ENCODE measurements around the gene KCNG2. TPM values are rescaled to one million over a fixed set of nuclear protein-coding genes. Genes with fewer than 3 reads are reported as not detected.

KCNG2 gene
- total RNA-seq, 3 donors from 2014 or later (not counting 1 experiment from before 2014, with no cell fraction given), result not detected

DNA sequence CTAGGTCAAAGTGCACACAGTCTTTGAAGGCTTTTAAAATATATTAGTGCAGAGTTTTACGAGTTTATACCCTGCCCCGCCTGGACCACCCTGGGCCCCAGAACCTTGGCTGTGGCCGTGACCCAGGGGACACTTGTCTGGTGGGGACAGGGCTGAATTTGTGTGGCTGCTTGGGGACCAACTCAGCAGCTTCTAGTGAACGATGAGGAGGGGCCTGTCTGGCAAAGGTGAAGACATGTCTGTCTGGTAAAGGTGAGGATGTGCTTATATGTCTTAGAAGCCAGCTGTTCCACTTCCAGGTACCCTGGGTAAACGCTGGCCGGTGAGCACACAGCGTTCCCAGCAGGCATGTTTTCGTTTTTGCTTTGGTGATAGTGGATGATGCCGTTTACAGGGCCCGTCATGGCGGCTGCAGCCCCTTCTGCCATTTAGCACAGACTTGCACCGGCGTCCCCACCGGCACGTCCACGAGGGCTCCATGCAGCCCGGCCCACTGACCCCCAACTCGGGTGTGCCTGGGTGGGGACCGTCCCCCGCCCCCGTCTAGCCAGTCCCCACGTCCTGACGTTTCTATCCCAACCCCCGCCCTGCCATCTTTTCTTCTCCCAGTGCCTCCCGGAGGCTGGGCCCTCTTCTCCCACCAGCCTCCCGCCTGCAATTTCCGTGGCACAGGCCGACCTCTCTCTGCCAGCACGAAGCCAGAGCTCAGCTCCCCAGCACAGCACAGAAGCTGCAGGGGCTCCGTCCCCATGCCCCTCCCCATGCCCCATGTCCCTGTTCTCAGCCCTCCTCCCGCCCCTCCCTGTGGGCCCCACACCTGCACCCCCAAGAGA, 85.9 kb downstream of the KCNG2 start:
- no peak for DNase-seq
- Mint-ChIP-seq H3K4me3 (no peak overlapping the region), H3K36me3 (peaks cover 2% of the 10 kb centered on the region), H3K4me1 (no peaks in the 10 kb centered on the region), H3K27me3 (ENCODE audit: low read depth in 2 of 2) (no peaks in the 10 kb centered on the region), H3K9me3 (no peaks in the 10 kb centered on the region), H3K27ac (no peak overlapping the region)
- intact Hi-C loops (cut with micrococcal nuclease), result no loop called here
- 93% methylated on average over 31 of the region's 31 CpGs for WGBS (ENCODE audit: insufficient coverage)
- ATAC-seq, result no peak
- no peaks in the 10 kb centered on the region for H3K4me1 ChIP-seq (ENCODE audit: control insufficient read depth, insufficient read depth, low read length)
- H3K27ac ChIP-seq (ENCODE audit: low read length), result no peak overlapping the region
- TF ChIP-seq, protein P1, sequence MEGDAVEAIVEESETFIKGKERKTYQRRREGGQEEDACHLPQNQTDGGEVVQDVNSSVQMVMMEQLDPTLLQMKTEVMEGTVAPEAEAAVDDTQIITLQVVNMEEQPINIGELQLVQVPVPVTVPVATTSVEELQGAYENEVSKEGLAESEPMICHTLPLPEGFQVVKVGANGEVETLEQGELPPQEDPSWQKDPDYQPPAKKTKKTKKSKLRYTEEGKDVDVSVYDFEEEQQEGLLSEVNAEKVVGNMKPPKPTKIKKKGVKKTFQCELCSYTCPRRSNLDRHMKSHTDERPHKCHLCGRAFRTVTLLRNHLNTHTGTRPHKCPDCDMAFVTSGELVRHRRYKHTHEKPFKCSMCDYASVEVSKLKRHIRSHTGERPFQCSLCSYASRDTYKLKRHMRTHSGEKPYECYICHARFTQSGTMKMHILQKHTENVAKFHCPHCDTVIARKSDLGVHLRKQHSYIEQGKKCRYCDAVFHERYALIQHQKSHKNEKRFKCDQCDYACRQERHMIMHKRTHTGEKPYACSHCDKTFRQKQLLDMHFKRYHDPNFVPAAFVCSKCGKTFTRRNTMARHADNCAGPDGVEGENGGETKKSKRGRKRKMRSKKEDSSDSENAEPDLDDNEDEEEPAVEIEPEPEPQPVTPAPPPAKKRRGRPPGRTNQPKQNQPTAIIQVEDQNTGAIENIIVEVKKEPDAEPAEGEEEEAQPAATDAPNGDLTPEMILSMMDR (IDR thresholded peaks at IDR 0.05), result no peak
- H3K9me3 ChIP-seq (ENCODE audit: control insufficient read depth, insufficient read depth, low read length), result peaks cover 14% of the 10 kb centered on the region
- H3K27me3 ChIP-seq (ENCODE audit: control insufficient read depth, insufficient read depth, low read length), result no peaks in the 10 kb centered on the region
- H3K36me3 ChIP-seq (ENCODE audit: control insufficient read depth, insufficient read depth, low read length), result no peaks in the 10 kb centered on the region
- H3K4me3 ChIP-seq (ENCODE audit: low read length), result no peak overlapping the region

DNA sequence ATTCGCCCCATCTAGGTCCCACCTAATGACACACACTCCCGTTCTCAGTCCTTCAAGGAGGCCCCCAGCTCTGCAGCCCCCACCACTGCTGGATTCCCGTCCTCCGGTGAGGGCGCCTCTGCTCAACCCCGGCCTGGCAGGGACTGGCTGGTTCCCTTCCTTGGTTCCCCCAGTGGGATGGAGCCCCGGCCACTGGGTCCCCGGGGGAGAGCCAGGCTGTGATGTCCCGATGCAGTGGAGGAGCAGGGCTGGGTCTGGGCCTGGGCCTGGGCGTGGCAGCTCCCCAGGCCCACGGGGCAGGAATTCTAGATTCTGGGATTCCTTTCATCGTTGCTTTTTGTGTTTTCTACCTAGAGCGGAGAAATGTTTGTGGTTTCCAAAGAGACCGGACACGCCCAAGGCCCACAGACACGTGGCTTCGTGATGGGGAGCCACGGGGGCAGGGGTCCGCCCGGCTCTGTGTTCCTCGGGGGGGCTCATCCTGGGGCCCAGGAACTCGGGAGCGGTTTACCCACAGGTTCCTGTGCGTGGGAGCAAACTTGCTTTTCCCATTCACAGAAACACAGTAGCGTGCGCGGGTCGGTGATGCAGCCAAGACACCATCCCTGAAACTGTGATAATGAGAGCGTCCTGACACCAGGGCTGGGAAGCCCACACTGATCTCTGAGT, 86.7 kb downstream of the KCNG2 start:
- Histone ChIP-seq H3K4me3 (ENCODE audit: low read length) (no peak overlapping the region), H3K4me1 (ENCODE audit: control insufficient read depth, insufficient read depth, low read length) (no peaks in the 10 kb centered on the region), H3K36me3 (ENCODE audit: control insufficient read depth, insufficient read depth, low read length) (no peaks in the 10 kb centered on the region), H3K27ac (ENCODE audit: low read length) (no peak overlapping the region), H3K9me3 (ENCODE audit: control insufficient read depth, insufficient read depth, low read length) (peaks cover 16% of the 10 kb centered on the region), H3K27me3 (ENCODE audit: control insufficient read depth, insufficient read depth, low read length) (no peaks in the 10 kb centered on the region)
- TF ChIP-seq, protein P1 (IDR thresholded peaks at IDR 0.05), result no peak
- DNase-seq, result no peak
- H3K4me3 Mint-ChIP-seq, result no peak overlapping the region
- H3K36me3 Mint-ChIP-seq, result peaks cover 9% of the 10 kb centered on the region
- H3K27me3 Mint-ChIP-seq (ENCODE audit: low read depth in 2 of 2), result no peaks in the 10 kb centered on the region
- 88% methylated on average over 29 of the region's 29 CpGs for WGBS (ENCODE audit: insufficient coverage)
- H3K27ac Mint-ChIP-seq, result no peak overlapping the region
- H3K4me1 Mint-ChIP-seq, result no peaks in the 10 kb centered on the region
- intact Hi-C loops (cut with micrococcal nuclease), result no loop called here
- no peak for ATAC-seq
- peaks cover 4 to 6% of the 10 kb centered on the region in 2 donors for H3K9me3 Mint-ChIP-seq

DNA sequence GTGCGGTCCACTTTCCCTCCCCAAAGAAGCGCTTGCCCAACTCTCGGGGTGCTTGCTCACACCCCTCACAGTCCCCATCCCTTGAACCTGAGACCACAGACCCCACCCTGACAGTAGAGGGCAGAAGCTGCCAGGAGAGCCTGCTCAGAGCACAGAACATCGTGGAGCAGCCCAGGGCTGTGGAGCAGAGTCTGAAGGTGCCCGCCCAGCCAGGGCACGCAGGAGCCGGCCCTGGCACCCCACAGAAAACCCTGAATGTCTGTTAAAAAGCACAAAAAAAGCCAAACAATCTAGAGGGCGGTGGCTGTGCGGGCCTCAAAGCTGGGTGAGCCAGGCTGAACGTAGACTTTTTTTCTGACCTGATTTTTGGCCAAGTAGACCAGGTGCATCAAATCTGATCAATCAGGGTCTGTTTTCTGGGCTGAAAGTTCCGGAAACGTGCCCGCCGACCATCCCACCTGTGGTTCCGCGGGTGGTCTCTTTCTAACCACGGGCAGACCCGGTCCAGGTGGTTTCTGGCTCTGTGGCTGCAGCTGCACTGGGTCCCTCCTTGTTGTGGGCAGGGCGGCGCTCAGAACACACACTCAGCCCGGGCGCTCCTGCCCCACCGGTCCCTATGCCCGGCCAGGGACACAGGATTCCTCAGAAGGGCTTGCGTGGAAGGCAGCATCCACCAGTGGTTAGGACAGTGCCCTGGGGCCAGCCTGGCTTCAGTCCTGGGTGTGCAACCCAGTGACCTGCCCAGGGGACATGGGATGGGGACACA, 87.4 kb downstream of the KCNG2 start:
- Histone ChIP-seq H3K4me1 (ENCODE audit: control insufficient read depth, insufficient read depth, low read length) (no peaks in the 10 kb centered on the region), H3K9me3 (ENCODE audit: control insufficient read depth, insufficient read depth, low read length) (peaks cover 20% of the 10 kb centered on the region), H3K27me3 (ENCODE audit: control insufficient read depth, insufficient read depth, low read length) (no peaks in the 10 kb centered on the region), H3K36me3 (ENCODE audit: control insufficient read depth, insufficient read depth, low read length) (no peaks in the 10 kb centered on the region), H3K4me3 (ENCODE audit: low read length) (no peak overlapping the region), H3K27ac (ENCODE audit: low read length) (no peak overlapping the region)
- DNase-seq (no peak), ATAC-seq (no peak)
- Mint-ChIP-seq H3K27ac (no peak overlapping the region), H3K4me3 (no peak overlapping the region), H3K4me1 (no peaks in the 10 kb centered on the region), H3K9me3 (peaks cover 4 to 7% of the 10 kb centered on the region in 2 donors), H3K27me3 (ENCODE audit: low read depth in 2 of 2) (no peaks in the 10 kb centered on the region), H3K36me3 (peaks cover 14% of the 10 kb centered on the region)
- 71% methylated on average over 25 of the region's 25 CpGs for WGBS (ENCODE audit: insufficient coverage)
- TF ChIP-seq, protein P1 (IDR thresholded peaks at IDR 0.05), result no peak
- intact Hi-C loops (cut with micrococcal nuclease), result no loop called here

All from natural killer cell (primary cell).